Measurements from ENCODE around the gene NTHL1.

- TF ChIP-seq, protein P1, sequence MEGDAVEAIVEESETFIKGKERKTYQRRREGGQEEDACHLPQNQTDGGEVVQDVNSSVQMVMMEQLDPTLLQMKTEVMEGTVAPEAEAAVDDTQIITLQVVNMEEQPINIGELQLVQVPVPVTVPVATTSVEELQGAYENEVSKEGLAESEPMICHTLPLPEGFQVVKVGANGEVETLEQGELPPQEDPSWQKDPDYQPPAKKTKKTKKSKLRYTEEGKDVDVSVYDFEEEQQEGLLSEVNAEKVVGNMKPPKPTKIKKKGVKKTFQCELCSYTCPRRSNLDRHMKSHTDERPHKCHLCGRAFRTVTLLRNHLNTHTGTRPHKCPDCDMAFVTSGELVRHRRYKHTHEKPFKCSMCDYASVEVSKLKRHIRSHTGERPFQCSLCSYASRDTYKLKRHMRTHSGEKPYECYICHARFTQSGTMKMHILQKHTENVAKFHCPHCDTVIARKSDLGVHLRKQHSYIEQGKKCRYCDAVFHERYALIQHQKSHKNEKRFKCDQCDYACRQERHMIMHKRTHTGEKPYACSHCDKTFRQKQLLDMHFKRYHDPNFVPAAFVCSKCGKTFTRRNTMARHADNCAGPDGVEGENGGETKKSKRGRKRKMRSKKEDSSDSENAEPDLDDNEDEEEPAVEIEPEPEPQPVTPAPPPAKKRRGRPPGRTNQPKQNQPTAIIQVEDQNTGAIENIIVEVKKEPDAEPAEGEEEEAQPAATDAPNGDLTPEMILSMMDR (IDR thresholded peaks at IDR 0.05) = no peak
- TF ChIP-seq ZFX (IDR thresholded peaks at IDR 0.05; ENCODE audit: borderline replicate concordance) = no peak
These were observed 18.5 kb upstream of the NTHL1 start for GRCh38 chr16:2066139-2066538.
